RWPE2 (cell line): ENCODE data around the gene MAP3K20.
"Not testable (repeated sequence)": the region's sequence is repeated elsewhere in the genome, so short reads cannot be mapped to it uniquely, and the experiment has no call there.

ENCODE experiments used
- ATAC-seq: fragments of 200-7000 bp; cut with Tn5 transposase; 3 replicates; pipeline ENCODE4 v1.9.1; 2021; ENCODE audit warnings: low read depth
- DNase-seq: peaks from one replicate; pipeline ENCODE4 v3.0.0-alpha.2; 2020; ENCODE audit warnings: low spot score
- H3K27ac ChIP-seq: fragments of 450-650 bp; 2 replicates; pipeline ENCODE4 v1.5.1; 2017; ENCODE audit warnings: mild to moderate bottlenecking; ENCODE audit not compliant: poor library complexity, severe bottlenecking
- H3K27me3 ChIP-seq: fragments of 250-450 bp; sonication (Bioruptor Pico); 2 replicates; pipeline ENCODE4 v1.5.1; 2021; ENCODE audit warnings: mild to moderate bottlenecking, moderate library complexity; ENCODE audit not compliant: insufficient read depth, poor library complexity, severe bottlenecking
- H3K36me3 ChIP-seq: fragments of 250-450 bp; sonication (Bioruptor Pico); 2 replicates; pipeline ENCODE4 v1.5.1; 2020; ENCODE audit warnings: low read depth, mild to moderate bottlenecking, moderate library complexity
- H3K4me1 ChIP-seq: fragments of 250-450 bp; sonication (Bioruptor Pico); 2 replicates; pipeline ENCODE4 v1.5.1; 2021; ENCODE audit warnings: mild to moderate bottlenecking, moderate library complexity; ENCODE audit not compliant: insufficient read depth, poor library complexity, severe bottlenecking
- H3K4me3 ChIP-seq: fragments of 250-450 bp; sonication (Bioruptor Pico); 2 replicates; pipeline ENCODE4 v1.5.1; 2021; ENCODE audit warnings: mild to moderate bottlenecking, moderate library complexity; ENCODE audit not compliant: severe bottlenecking
- H3K9me3 ChIP-seq: fragments of 250-450 bp; sonication (Bioruptor Pico); 2 replicates; pipeline ENCODE4 v1.5.1; 2021; ENCODE audit warnings: mild to moderate bottlenecking, moderate library complexity; ENCODE audit not compliant: severe bottlenecking
- TF ChIP-seq, protein P1 (sequence below): fragments of 450-650 bp; IDR thresholded peaks from one replicate; pipeline ENCODE4 v1.5.1; 2017; ENCODE audit warnings: mild to moderate bottlenecking, moderate library complexity; ENCODE audit not compliant: poor library complexity, severe bottlenecking

The MAP3K20 gene

DNA sequence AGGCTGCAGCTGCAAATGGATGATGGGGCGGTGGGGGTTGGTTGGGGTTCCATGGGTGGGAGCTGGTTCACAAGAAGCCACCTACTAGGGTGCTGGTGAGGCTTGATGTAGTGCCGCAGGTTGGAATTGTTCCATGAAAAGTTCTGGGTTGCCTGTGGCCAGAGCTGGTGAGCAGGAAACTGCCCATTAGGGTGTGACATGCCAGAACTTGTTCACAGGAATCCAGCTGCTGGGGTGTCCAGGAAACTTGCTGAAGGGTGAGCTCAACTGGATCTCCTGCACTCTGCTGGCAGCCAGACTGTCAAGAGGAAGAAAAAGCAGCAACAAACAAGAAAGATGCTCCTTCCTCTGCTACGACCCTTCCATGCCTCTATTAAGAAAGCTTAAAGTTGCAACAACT lies 48.8 kb downstream of the MAP3K20 start:
- no peaks in the 10 kb centered on the region; the same call in 1 of the 2 replicates for H3K36me3 ChIP-seq
- ATAC-seq, result peak; percentile 86
- H3K4me1 ChIP-seq, result peaks cover 47% of the 10 kb centered on the region
- TF ChIP-seq, protein P1, sequence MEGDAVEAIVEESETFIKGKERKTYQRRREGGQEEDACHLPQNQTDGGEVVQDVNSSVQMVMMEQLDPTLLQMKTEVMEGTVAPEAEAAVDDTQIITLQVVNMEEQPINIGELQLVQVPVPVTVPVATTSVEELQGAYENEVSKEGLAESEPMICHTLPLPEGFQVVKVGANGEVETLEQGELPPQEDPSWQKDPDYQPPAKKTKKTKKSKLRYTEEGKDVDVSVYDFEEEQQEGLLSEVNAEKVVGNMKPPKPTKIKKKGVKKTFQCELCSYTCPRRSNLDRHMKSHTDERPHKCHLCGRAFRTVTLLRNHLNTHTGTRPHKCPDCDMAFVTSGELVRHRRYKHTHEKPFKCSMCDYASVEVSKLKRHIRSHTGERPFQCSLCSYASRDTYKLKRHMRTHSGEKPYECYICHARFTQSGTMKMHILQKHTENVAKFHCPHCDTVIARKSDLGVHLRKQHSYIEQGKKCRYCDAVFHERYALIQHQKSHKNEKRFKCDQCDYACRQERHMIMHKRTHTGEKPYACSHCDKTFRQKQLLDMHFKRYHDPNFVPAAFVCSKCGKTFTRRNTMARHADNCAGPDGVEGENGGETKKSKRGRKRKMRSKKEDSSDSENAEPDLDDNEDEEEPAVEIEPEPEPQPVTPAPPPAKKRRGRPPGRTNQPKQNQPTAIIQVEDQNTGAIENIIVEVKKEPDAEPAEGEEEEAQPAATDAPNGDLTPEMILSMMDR, result no peak
- H3K27me3 ChIP-seq, result no peaks in the 10 kb centered on the region
- no peak overlapping the region for H3K4me3 ChIP-seq
- peak; percentile 87 for DNase-seq
- peak overlapping the region; percentile 89 for H3K27ac ChIP-seq
- H3K9me3 ChIP-seq, result no peaks in the 10 kb centered on the region

- Histone ChIP-seq H3K4me3 (no peak overlapping the region), H3K4me1 (peaks cover 48% of the 10 kb centered on the region), H3K27ac (no peak overlapping the region), H3K27me3 (no peaks in the 10 kb centered on the region), H3K9me3 (no peaks in the 10 kb centered on the region), H3K36me3 (no peaks in the 10 kb centered on the region; the same call in 1 of the 2 replicates)
- no peak for ATAC-seq
- TF ChIP-seq, protein P1, result no peak
- no peak for DNase-seq
Measured at GRCh38 chr2:173126819-173127218, 51.2 kb downstream of the MAP3K20 start.

- not testable (repeated sequence) for H3K9me3 ChIP-seq, ATAC-seq, H3K27me3 ChIP-seq, H3K4me3 ChIP-seq, H3K27ac ChIP-seq, H3K36me3 ChIP-seq, DNase-seq
- H3K4me1 ChIP-seq, result peaks cover 47% of the 10 kb centered on the region
Measured at GRCh38 chr2:173128132-173128531, 52.5 kb downstream of the MAP3K20 start.

- no peak overlapping the region for H3K4me3 ChIP-seq
- TF ChIP-seq, protein P1, result no peak
- peak overlapping the region; percentile 60 for H3K27ac ChIP-seq
- H3K36me3 ChIP-seq, result no peaks in the 10 kb centered on the region
- no peaks in the 10 kb centered on the region for H3K27me3 ChIP-seq
- no peak for DNase-seq
- peaks cover 37% of the 10 kb centered on the region for H3K4me1 ChIP-seq
- ATAC-seq, result peak; percentile 81
- H3K9me3 ChIP-seq, result no peaks in the 10 kb centered on the region
Measured at GRCh38 chr2:173130496-173131465, 55.1 kb downstream of the MAP3K20 start.

DNA sequence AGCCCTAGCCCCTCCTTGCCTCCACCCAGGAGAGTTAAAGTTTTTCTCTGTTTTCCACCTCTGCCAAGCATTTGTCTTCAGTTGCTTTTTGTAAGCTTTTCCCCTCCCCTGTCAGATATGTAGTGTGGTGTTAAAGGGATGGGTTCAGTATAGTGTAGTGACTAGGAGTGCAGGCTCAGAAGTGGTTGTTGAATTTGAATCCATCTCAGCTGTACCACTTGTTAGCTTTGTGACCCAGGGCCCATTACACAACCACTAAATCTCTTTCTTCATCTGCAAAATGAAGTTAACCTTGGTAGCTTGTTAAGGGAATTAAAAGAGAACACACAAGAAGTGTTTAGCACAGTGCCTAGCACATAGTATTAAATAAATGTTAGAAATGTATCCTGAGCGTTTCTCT lies 56.9 kb downstream of the MAP3K20 start:
- H3K4me3 ChIP-seq, result no peak overlapping the region
- no peaks in the 10 kb centered on the region for H3K27me3 ChIP-seq
- H3K27ac ChIP-seq, result peak overlapping the region; percentile 60
- DNase-seq (no peak), ATAC-seq (no peak)
- TF ChIP-seq, protein P1, result no peak
- peaks cover 50% of the 10 kb centered on the region for H3K4me1 ChIP-seq
- no peaks in the 10 kb centered on the region for H3K9me3 ChIP-seq
- no peaks in the 10 kb centered on the region for H3K36me3 ChIP-seq
